HepG2 (cell line): ENCODE measurements around the gene KISS1. TPM values are rescaled to one million over a fixed set of nuclear protein-coding genes. Genes with fewer than 3 reads are reported as not detected.

Experiments used
- GABPA ChIP-seq, 2 experiments: IDR thresholded peaks; 2 replicates each; pipeline ENCODE4 v1.6.1; 2011 to 2016; ENCODE audit warnings: low read depth in 2 of 2, low read length in 1 of 2, missing biosample characterization in 1 of 2, missing genetic modification characterization in 1 of 2
- KDM2A ChIP-seq: sonication (generic); formaldehyde crosslinking; IDR thresholded peaks from 2 replicates; pipeline ENCODE4 v1.4.0; 2020; ENCODE audit warnings: low read depth, missing genetic modification reagents, borderline replicate concordance
- KDM5B ChIP-seq: sonication (generic); formaldehyde crosslinking; IDR thresholded peaks from 2 replicates; pipeline ENCODE4 v1.4.0; 2020; ENCODE audit warnings: missing genetic modification reagents, mild to moderate bottlenecking, borderline replicate concordance
- PAX8 ChIP-seq: sonication (generic); formaldehyde crosslinking; IDR thresholded peaks from 2 replicates; pipeline ENCODE4 v1.8.0; 2022; ENCODE audit warnings: mild to moderate bottlenecking, missing genetic modification reagents, borderline replicate concordance
- PITX1 ChIP-seq: sonication (generic); formaldehyde crosslinking; IDR thresholded peaks from 2 replicates; pipeline ENCODE4 v1.5.1; 2020; ENCODE audit warnings: mild to moderate bottlenecking, missing genetic modification reagents
- PRDM10 ChIP-seq: sonication (generic); formaldehyde crosslinking; IDR thresholded peaks from 2 replicates; pipeline ENCODE4 v1.4.0; 2020; ENCODE audit warnings: low read depth, missing genetic modification reagents
- RAD21 ChIP-seq: fragments of 450-650 bp; formaldehyde crosslinking; IDR thresholded peaks from 2 replicates; pipeline ENCODE4 v1.5.0; 2020; ENCODE audit warnings: mild to moderate bottlenecking
- ZFP36L2 ChIP-seq: sonication (generic); formaldehyde crosslinking; IDR thresholded peaks from 2 replicates; pipeline ENCODE4 v1.4.0; 2020; ENCODE audit warnings: missing genetic modification reagents
- ZMAT5 ChIP-seq: sonication (generic); formaldehyde crosslinking; IDR thresholded peaks from 2 replicates; pipeline ENCODE4 v1.5.0; 2020; ENCODE audit warnings: mild to moderate bottlenecking, low read depth, missing genetic modification reagents, borderline replicate concordance
- ZNF280D ChIP-seq: sonication (generic); formaldehyde crosslinking; IDR thresholded peaks from 2 replicates; pipeline ENCODE4 v1.5.1; 2020; ENCODE audit warnings: mild to moderate bottlenecking, missing genetic modification reagents
- polyA plus RNA-seq, 8 experiments: library from polyadenylated mRNA; depleted of rRNA in 3 of 8; stranded (reverse) in 7 of 8; unstranded in 1 of 8; fragments of >200 nt; fragmentation: Illumina TruSeq in 4 of 8; extraction: Trizol in 4 of 8; gene quantifications; 2 replicates each; pipeline versions ENCODE4 v1.2.1 to v1.2.3, GENCODE V29; 2011 to 2016; ENCODE audit warnings: low read depth in 4 of 8, missing spikeins in 1 of 8, mixed read lengths in 1 of 8; ENCODE audit not compliant: insufficient read depth in 1 of 8
- total RNA-seq, 5 experiments: library from RNA; depleted of rRNA; stranded (reverse); fragments of >200 nt; fragmentation: Illumina TruSeq; extraction: Trizol; gene quantifications; 2 replicates each; pipeline ENCODE4 v1.2.3, GENCODE V29; 2016; ENCODE audit warnings: low read depth in 1 of 5
- TF ChIP-seq, protein P1 (sequence below): sonication (generic); formaldehyde crosslinking; IDR thresholded peaks from 2 replicates; pipeline ENCODE4 v1.5.1; 2020; ENCODE audit warnings: missing genetic modification reagents, mild to moderate bottlenecking, borderline replicate concordance

Gene KISS1
- total and polyA plus RNA-seq, 2 of the 13 experiments (the other 11 are each of a cell fraction or from before 2014, with no cell fraction given): 0.24 to 0.80 TPM

DNA sequence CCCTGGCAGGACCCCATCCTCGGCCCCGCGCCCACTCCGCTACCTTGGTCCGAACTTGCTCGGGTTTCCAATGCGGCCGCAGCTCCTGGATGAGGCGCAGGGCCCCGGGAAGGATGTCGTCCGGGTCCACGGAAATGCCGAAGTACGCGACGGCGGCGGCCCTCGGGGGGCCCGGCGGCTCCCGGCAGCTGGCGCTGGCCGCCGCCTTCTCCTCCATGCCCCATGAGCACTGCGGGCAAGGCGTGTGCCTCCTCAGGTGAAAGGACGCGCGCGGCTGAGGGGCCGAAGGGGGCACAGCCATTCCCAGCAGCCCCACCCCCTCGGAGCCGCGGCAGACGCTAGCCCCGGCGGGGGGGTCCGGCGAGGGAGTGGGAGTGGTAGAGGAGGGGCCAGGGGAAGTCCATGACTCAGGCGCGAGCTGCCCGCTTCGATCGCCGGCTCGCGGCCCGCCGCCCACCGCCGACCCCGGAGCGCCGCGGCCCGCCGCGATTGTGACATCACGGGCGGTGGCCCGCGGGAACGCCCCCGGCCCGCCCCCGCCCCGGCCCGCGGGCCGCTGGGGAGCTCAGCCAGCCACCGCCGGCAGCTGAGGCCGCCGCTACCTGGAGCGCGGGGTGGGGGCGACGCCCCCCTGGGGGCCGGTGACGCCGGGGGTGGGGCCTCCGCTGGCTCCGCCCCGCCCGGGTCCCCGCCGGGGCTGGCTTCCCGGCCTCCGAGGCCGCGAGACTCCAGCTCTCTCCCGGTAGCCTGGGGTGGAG is 44.6 kb downstream of the KISS1 start, which contains the start of gene ETNK2 (continued):
- TF ChIP-seq PRDM10 (CRISPR knock-in tag) (no peak), ZNF280D (no peak), KDM5B (CRISPR knock-in tag) (no peak), RAD21 (CRISPR knock-in tag) (no peak), GABPA (IDR thresholded peaks at IDR 0.05; ENCODE audit: low read depth, low read length) (no peak), GABPA (CRISPR knock-in tag; IDR thresholded peaks at IDR 0.05; ENCODE audit: low read depth) (no peak), ZFP36L2 (CRISPR knock-in tag) (no peak), ZMAT5 (no peak), KDM2A (CRISPR knock-in tag) (peak; percentile 54; the same call in 1 of the 2 replicates), PITX1 (no peak), PAX8 (CRISPR knock-in tag) (no peak)
- TF ChIP-seq, protein P1, sequence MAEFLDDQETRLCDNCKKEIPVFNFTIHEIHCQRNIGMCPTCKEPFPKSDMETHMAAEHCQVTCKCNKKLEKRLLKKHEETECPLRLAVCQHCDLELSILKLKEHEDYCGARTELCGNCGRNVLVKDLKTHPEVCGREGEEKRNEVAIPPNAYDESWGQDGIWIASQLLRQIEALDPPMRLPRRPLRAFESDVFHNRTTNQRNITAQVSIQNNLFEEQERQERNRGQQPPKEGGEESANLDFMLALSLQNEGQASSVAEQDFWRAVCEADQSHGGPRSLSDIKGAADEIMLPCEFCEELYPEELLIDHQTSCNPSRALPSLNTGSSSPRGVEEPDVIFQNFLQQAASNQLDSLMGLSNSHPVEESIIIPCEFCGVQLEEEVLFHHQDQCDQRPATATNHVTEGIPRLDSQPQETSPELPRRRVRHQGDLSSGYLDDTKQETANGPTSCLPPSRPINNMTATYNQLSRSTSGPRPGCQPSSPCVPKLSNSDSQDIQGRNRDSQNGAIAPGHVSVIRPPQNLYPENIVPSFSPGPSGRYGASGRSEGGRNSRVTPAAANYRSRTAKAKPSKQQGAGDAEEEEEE (CRISPR knock-in tag): no peak
